Glutamatergic neuron (in vitro differentiated cells): ENCODE measurements around the gene TTC28. TPM values are rescaled to one million over a fixed set of nuclear protein-coding genes. Genes with fewer than 3 reads are reported as not detected.
"Not testable (repeated sequence)": the region's sequence is repeated elsewhere in the genome, so short reads cannot be mapped to it uniquely, and the experiment has no call there.

Source experiments
- DNase-seq: peaks from one replicate; pipeline ENCODE4 v3.0.0; 2022
- H3K27ac Mint-ChIP-seq: one replicate; pipeline ENCODE4 v1.8.0; 2020; ENCODE audit warnings: mild to moderate bottlenecking, mixed read lengths, inconsistent platforms; ENCODE audit not compliant: unreplicated experiment
- H3K27me3 Mint-ChIP-seq: one replicate; pipeline ENCODE4 v1.8.0; 2020; ENCODE audit warnings: mild to moderate bottlenecking, moderate library complexity, mixed read lengths, inconsistent platforms; ENCODE audit not compliant: unreplicated experiment
- H3K36me3 Mint-ChIP-seq: one replicate; pipeline ENCODE4 v1.8.0; 2020; ENCODE audit warnings: mild to moderate bottlenecking, mixed read lengths, inconsistent platforms; ENCODE audit not compliant: unreplicated experiment
- H3K4me1 Mint-ChIP-seq: one replicate; pipeline ENCODE4 v1.8.0; 2020; ENCODE audit warnings: mild to moderate bottlenecking, low read depth, mixed read lengths, inconsistent platforms; ENCODE audit not compliant: unreplicated experiment
- H3K4me3 Mint-ChIP-seq: one replicate; pipeline ENCODE4 v1.8.0; 2020; ENCODE audit warnings: mild to moderate bottlenecking, mixed read lengths, inconsistent platforms; ENCODE audit not compliant: unreplicated experiment
- H3K9me3 Mint-ChIP-seq: one replicate; pipeline ENCODE4 v1.8.0; 2020; ENCODE audit warnings: mild to moderate bottlenecking, moderate library complexity, mixed read lengths, inconsistent platforms; ENCODE audit not compliant: unreplicated experiment
- total RNA-seq: library from RNA; stranded (reverse); fragmentation: NEBNext Ultra II Directional; extraction: Animal tissue kit (Norgen Biotek cat#: 25700); gene quantifications from one replicate; pipeline ENCODE4 v1.2.1, GENCODE V29; 2021; ENCODE audit not compliant: unreplicated experiment
- TF ChIP-seq, protein P1 (sequence below): fragments of 200-600 bp; sonication (generic); IDR thresholded peaks from one replicate; pipeline ENCODE4 v1.5.0; 2021; ENCODE audit not compliant: partially characterized antibody, unreplicated experiment

Gene TTC28
- total RNA-seq, 1 donor from 2014 or later = 55.6 TPM

GRCh38 chr22:28074526-28074925, 605.1 kb downstream of the TTC28 start:
- no peaks in the 10 kb centered on the region for H3K27me3 Mint-ChIP-seq
- H3K36me3 Mint-ChIP-seq = peaks cover 8% of the 10 kb centered on the region
- no peak overlapping the region for H3K27ac Mint-ChIP-seq
- H3K4me1 Mint-ChIP-seq = no peaks in the 10 kb centered on the region
- no peaks in the 10 kb centered on the region for H3K9me3 Mint-ChIP-seq
- H3K4me3 Mint-ChIP-seq = no peak overlapping the region
- no peak for DNase-seq
- TF ChIP-seq, protein P1, sequence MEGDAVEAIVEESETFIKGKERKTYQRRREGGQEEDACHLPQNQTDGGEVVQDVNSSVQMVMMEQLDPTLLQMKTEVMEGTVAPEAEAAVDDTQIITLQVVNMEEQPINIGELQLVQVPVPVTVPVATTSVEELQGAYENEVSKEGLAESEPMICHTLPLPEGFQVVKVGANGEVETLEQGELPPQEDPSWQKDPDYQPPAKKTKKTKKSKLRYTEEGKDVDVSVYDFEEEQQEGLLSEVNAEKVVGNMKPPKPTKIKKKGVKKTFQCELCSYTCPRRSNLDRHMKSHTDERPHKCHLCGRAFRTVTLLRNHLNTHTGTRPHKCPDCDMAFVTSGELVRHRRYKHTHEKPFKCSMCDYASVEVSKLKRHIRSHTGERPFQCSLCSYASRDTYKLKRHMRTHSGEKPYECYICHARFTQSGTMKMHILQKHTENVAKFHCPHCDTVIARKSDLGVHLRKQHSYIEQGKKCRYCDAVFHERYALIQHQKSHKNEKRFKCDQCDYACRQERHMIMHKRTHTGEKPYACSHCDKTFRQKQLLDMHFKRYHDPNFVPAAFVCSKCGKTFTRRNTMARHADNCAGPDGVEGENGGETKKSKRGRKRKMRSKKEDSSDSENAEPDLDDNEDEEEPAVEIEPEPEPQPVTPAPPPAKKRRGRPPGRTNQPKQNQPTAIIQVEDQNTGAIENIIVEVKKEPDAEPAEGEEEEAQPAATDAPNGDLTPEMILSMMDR = no peak

DNA sequence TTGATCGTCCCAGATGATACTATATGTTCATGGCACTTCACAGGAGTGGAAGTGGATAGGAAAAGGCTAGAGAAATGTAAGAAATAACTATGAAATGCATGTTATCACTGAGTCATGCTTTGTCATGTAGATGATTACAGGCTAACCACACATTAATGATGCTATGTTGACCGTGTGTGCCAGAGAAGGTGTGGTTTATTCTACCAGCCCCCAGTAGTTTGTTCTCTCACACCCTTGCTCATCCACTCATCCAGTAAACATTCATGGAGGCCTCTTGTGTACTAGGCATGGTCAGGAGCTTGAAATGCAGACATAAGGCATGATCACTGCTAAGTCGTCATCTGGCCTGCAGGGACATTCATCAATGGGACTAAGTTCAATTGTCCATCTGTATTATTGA, 607.6 kb downstream of the TTC28 start:
- DNase-seq = no peak
- H3K4me1 Mint-ChIP-seq = no peaks in the 10 kb centered on the region
- H3K27ac Mint-ChIP-seq = no peak overlapping the region
- H3K9me3 Mint-ChIP-seq = no peaks in the 10 kb centered on the region
- H3K4me3 Mint-ChIP-seq = no peak overlapping the region
- TF ChIP-seq, protein P1 = no peak
- no peaks in the 10 kb centered on the region for H3K27me3 Mint-ChIP-seq
- H3K36me3 Mint-ChIP-seq = peaks cover 7% of the 10 kb centered on the region

GRCh38 chr22:28068826-28069225, 610.8 kb downstream of the TTC28 start:
- Mint-ChIP-seq H3K4me3 (no peak overlapping the region), H3K36me3 (peaks cover 7% of the 10 kb centered on the region), H3K27ac (no peak overlapping the region), H3K9me3 (no peaks in the 10 kb centered on the region), H3K27me3 (no peaks in the 10 kb centered on the region), H3K4me1 (no peaks in the 10 kb centered on the region)
- TF ChIP-seq, protein P1 = no peak
- DNase-seq = no peak

- TF ChIP-seq, protein P1 = no peak
- H3K4me3 Mint-ChIP-seq = no peak overlapping the region
- no peak for DNase-seq
- H3K4me1 Mint-ChIP-seq = no peaks in the 10 kb centered on the region
- H3K27ac Mint-ChIP-seq = no peak overlapping the region
- peaks cover 9% of the 10 kb centered on the region for H3K36me3 Mint-ChIP-seq
- no peaks in the 10 kb centered on the region for H3K9me3 Mint-ChIP-seq
- peaks cover 4% of the 10 kb centered on the region for H3K27me3 Mint-ChIP-seq
These were observed 614.7 kb downstream of the TTC28 start for GRCh38 chr22:28064920-28065319.

- Mint-ChIP-seq H3K9me3 (no peaks in the 10 kb centered on the region), H3K4me3 (no peak overlapping the region), H3K4me1 (no peaks in the 10 kb centered on the region), H3K27ac (no peak overlapping the region), H3K27me3 (peaks cover 4% of the 10 kb centered on the region), H3K36me3 (peaks cover 9% of the 10 kb centered on the region)
- no peak for DNase-seq
- TF ChIP-seq, protein P1 = no peak
These were observed 616.0 kb downstream of the TTC28 start for GRCh38 chr22:28063656-28064055.

DNA sequence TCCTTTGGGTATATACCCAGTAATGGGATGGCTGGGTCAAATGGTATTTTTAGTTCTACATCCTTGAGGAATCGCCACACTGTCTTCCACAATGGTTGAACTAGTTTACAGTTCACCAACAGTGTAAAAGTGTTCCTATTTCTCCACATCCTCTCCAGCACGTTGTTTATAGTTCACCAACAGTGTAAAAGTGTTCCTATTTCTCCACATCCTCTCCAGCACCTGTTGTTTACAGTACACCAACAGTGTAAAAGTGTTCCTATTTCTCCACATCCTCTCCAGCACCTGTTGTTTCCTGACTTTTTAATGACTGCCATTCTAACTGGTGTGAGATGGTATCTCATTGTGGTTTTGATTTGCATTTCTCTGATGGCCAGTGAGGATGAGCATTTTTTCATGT, 619.0 kb downstream of the TTC28 start:
- DNase-seq, H3K4me3 Mint-ChIP-seq, H3K27me3 Mint-ChIP-seq, H3K36me3 Mint-ChIP-seq, H3K9me3 Mint-ChIP-seq, H3K4me1 Mint-ChIP-seq, H3K27ac Mint-ChIP-seq: not testable (repeated sequence)
